GM18498 (cell line): ENCODE results near the gene ISLR.
"Not testable (repeated sequence)": the region's sequence is repeated elsewhere in the genome, so short reads cannot be mapped to it uniquely, and the experiment has no call there.

Experiments
- ATAC-seq: cut with Tn5 transposase; IDR thresholded peaks from one replicate; pipeline ENCODE4 v1.9.1; 2021; ENCODE audit warnings: mild to moderate bottlenecking, moderate library complexity; ENCODE audit not compliant: unreplicated experiment

ISLR gene

GRCh38 chr15:74136814-74137536, 36.5 kb upstream of the ISLR start:
- ATAC-seq: no peak

DNA sequence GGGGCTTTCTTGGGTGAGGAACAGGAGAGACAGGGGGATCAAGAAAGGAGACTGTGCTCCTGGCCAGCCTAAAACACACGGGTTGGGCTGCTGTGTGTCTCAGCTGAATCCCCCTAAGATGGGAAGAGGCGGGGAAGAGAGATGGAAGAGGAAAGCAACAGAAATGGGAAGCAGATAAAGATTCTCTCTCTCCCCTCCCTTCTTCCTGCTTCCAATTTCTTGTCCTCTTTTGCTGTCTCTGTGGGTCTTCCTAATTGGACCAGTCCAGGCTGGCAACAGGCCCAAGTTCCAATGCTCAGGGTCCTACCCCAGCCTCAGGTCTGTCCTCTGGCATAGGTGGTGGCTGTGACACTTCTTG, 36.0 kb upstream of the ISLR start:
- no peak for ATAC-seq

- no peak for ATAC-seq
These were observed 34.9 kb upstream of the ISLR start for GRCh38 chr15:74138642-74139041.

GRCh38 chr15:74141591-74141990, 31.9 kb upstream of the ISLR start:
- no peak for ATAC-seq

DNA sequence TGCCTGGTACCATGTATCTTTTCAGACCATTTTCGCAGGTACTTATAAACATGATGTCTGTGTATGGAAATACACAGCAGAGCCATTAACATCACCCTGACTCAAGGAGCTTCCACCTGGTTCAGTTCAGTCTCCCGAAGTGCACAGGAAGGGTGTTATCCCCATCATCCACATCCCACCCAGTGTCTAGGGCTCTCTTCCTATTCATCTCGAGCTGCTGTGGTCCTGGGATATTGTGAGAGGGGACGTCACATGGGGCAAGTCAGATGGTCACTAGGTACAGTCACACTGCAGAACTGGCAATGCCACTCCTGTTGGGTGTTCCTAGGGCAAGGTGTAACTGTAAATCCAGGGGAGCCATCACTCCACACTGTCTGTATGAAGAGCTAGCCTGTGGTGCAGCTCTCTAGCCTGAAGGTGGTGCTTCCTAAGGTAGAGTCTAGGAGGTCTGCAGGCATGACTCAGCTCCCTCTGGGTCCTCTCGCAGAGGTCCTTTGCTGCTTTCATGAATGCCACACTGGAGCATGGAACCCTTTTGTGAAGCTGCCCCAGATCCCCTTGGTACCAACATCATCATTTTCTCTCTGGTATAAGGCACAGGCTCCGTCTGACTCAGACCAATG, 29.2 kb upstream of the ISLR start:
- no peak for ATAC-seq

GRCh38 chr15:74146277-74146800, 27.2 kb upstream of the ISLR start:
- no peak for ATAC-seq

- no peak for ATAC-seq
These were observed 26.5 kb upstream of the ISLR start for GRCh38 chr15:74147051-74147450.

DNA sequence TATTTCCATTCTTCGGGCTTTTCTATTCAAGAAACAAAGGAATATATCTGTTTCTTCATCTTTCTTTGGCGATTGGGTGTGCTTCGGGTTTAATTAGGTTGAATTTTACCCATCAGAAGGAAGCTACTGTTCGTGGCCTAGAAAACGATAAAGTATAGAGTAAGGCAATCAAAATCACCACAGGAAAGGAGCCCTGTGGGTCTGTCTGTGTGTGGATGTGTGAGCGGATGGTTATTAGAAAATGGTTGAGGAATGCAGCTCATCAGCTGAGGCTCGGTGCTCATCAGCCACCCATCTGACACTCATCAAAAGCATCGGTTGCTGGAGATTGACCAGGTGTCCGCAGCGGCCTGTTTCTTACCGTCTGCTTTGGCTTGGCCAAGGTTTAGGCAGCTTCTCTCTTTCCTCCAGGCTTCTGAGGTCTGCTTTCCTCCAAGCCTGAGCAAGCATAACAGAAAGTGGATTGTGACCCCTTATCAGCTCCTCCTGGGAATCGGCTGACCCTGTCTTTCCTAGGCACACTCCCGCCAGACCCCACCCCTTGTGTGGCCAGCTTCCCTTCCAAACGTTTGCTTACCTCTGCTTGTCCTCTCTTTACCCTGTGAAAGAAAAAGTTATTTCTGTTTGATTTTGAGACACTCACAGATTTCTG, 17.6 kb upstream of the ISLR start:
- no peak for ATAC-seq

- ATAC-seq: no peak
These were observed 16.7 kb upstream of the ISLR start for GRCh38 chr15:74156678-74157411.

DNA sequence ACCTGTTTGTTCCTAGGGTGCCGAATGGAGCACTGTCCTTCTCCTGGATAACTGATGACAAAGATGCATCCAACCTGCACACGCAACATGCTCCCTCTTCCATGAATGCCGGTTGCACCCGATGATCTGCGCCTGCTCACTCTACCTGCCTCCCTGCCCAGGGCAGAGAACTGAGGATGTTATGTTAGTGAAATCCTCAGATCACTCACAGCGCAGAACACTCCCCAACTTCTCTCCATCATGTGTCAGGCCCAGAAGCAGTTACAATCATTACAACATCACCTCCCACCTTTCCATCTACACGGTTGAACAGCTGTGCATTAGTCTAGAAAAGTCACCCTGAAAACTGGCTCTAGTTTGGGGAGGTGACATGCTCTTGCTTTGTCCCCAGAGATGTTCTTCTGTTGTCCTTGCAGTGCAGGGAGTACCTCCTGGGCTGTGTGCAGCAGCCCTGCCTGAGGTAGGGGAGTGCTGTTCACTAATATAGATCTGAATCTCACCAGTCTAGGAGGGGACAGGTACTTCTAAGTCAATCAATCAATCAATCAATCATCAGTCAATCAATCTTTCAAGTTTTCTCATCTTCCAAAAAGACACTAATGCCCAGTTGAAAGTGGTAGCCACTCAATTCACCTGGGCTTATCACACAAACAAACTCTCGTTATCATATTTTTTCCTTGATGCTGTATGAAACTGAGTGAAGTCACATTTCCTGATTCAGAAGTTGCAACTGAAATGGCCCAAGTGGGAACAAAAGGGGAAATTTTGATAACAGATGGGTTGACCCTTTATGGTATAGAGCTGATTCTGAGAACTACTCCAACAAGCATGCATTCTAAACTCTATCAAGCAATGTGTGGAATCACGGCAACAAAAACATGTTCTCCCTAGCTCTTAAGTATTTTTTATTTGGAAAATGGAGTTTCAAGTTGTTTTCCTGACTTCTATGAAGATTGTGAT, 15.4 kb upstream of the ISLR start:
- no peak for ATAC-seq

GRCh38 chr15:74158855-74159650, 14.5 kb upstream of the ISLR start:
- peak; percentile 74 for ATAC-seq

GRCh38 chr15:74159773-74160172, 13.7 kb upstream of the ISLR start:
- no peak for ATAC-seq

- ATAC-seq: not testable (repeated sequence)
These were observed 13.1 kb upstream of the ISLR start for GRCh38 chr15:74160390-74160789.

- not testable (repeated sequence) for ATAC-seq
These were observed 11.3 kb upstream of the ISLR start for GRCh38 chr15:74162195-74162536.

- ATAC-seq: no peak
These were observed 8.0 kb upstream of the ISLR start for GRCh38 chr15:74165461-74165860.

- no peak for ATAC-seq
These were observed 5.6 kb upstream of the ISLR start for GRCh38 chr15:74167891-74168331.

DNA sequence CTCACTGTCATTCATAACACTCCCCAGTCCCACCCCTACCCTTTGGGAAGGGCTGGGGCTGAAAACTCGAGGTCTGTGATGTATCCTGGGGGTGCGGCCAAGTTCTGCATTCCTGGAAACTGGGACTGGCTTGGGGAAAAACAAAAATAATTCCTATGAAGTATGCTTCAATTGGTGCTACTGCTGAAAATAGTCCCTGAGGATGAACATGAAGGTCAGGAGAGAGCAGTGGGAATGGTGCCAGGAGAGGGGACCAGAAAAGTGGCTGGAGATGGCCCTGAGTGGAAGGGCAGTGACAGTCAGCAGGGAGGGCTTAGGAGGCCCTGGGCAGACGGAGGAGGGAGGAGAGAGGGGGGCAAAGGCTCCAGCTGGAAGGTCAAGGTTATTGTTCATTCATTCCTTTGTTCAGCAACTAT, 4.8 kb upstream of the ISLR start:
- ATAC-seq: no peak

- no peak for ATAC-seq
These were observed 3.3 kb upstream of the ISLR start for GRCh38 chr15:74170071-74170844.
